GM12892 (cell line): ENCODE results near the gene ADIRF.
"Not testable (repeated sequence)": the region's sequence is repeated elsewhere in the genome, so short reads cannot be mapped to it uniquely, and the experiment has no call there.

Source experiments
- DNase-seq: peaks from one replicate; pipeline ENCODE4 v3.0.0; 2011; ENCODE audit not compliant: insufficient read length
- FAIRE-seq: peaks from 2 replicates; lab custom pipeline; 2011; peaks lifted over from hg19 to GRCh38; lab: Jason Lieb, UNC
- POLR2A ChIP-seq: IDR thresholded peaks from 2 replicates; pipeline ENCODE4 v1.6.1; 2011; ENCODE audit warnings: low read depth, low read length, control low read depth
- POLR2AphosphoS5 ChIP-seq: IDR thresholded peaks from 2 replicates; pipeline ENCODE4 v1.6.1; 2011; ENCODE audit warnings: low read depth, low read length, control low read depth
- TAF1 ChIP-seq: IDR thresholded peaks from 2 replicates; pipeline ENCODE4 v1.6.1; 2011; ENCODE audit warnings: low read depth, mild to moderate bottlenecking, control low read depth, low read length, borderline replicate concordance

Gene ADIRF

DNA sequence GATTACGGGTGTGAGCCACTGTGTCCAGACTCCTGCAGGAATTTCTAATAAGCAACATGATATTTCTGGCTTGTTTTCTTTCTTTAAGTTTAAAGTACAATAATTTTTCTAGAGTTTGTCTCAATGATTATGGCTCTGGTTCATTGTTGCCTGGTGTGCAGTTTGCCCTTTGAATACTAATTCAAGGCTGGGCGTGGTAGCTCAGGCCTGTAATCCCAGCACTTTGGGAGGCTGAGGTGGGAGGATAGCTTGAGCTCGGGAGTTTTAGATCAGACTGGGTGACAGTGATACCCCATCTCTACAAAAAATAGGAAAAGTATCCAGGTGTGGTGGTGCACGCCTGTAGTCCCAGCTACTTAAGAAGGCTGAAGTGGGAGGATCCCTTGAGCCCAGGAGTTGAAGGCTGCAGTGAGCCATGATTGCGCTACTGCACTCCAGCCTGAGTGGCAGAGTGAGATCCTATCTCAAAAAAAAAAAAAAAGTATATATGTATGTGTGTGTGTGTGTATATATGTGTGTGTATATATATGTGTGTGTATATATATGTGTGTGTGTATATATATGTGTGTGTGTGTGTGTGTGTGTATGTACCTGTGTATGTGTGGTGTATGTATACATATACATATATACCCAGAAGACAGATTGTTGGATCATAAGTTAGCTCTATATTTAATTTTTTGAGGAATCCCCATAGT, 8.2 kb downstream of the ADIRF start:
- FAIRE-seq (no peak), DNase-seq (no peak)
- TF ChIP-seq TAF1 (no peak), POLR2A (no peak), POLR2AphosphoS5 (no peak)

DNA sequence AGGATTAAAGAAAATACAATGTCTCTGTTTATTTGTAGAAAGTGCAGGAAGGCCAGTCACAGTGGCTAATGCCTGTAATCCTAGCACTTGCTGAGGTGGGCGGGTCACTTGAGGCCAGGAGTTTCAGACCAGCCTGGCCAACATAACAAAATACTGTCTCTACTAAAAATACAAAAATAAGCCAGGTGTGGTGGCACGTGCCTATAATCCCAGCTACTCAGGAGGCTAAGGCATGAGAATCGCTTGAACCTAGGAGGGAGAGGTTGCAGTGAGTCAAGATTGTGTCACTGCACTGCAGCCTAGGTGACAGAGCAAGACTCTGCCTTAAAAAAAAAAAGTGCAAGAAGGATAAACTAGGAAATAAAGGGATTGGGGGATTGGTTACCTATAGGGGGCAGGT, 10.2 kb downstream of the ADIRF start:
- FAIRE-seq, DNase-seq: not testable (repeated sequence)

DNA sequence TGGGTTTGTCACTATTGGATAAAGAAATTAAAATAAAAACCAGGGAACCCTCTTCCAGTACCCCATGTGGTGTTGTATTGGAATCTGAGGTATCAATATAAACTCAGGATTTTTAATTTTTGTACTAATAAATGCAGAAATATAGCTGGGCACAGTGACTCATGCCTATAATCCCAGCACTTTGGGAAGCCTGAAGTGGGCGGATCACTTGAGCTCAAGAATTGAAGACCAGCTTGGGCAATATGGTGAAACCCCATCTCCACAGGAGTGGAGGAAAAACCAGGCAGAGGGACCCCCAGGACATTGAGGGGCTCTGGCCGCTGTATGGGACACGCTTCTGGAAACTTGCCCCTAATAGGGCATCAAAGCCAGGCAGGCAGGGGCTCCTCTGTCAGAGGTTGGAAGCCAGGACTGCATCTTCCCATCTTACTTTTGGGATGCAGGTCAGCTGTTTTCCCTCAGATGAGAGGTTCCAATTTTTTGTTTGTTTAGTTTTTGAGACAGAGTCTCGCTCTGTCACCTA, 11.1 kb downstream of the ADIRF start:
- TF ChIP-seq TAF1 = no peak
- TF ChIP-seq POLR2A = no peak
- no peak for TF ChIP-seq POLR2AphosphoS5
- DNase-seq (no peak), FAIRE-seq (no peak)

DNA sequence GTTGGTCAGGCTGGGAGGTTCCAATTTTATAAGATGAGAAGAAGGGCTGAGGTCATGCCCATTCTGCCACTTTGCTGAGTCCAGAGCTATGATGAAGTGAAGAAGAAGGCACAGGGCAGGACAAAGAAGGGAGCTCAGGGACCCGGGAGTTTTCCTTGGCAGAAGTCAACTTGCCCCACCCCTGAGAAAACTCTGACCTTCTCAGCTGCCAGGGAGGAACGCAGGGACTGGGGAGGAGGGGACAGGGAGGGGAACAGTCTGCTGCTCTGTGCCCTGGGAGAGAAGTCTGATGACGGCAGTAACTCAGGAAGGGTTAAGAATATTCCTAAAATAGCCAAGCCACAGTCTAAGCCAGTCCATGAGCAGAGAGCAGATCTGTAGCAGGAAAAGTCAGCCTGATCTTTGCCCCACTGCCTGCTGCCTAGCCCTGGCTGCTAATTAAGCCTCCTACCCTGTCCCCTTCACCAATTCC, 11.7 kb downstream of the ADIRF start:
- FAIRE-seq = no peak
- TF ChIP-seq TAF1 = no peak
- no peak for DNase-seq

DNA sequence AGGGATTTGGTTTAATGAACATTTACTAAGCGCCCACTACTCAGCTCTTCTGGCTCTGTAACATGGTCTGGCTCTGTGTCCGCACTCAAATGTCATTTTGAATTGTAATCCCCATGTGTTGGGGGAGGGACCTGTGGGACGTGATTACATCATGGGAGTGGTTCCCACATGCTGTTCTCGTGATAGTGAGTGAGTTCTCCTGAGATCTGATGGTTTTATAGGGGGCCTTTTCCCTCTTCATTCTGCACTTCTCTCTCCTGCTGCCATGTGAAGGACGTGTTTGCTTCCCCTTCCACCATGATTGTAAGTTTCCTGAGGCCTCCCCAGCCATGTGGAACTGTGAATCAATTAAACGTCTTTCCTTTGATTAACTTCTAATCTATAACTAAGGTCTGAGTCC, 12.7 kb downstream of the ADIRF start:
- not testable (repeated sequence) for DNase-seq, FAIRE-seq

DNA sequence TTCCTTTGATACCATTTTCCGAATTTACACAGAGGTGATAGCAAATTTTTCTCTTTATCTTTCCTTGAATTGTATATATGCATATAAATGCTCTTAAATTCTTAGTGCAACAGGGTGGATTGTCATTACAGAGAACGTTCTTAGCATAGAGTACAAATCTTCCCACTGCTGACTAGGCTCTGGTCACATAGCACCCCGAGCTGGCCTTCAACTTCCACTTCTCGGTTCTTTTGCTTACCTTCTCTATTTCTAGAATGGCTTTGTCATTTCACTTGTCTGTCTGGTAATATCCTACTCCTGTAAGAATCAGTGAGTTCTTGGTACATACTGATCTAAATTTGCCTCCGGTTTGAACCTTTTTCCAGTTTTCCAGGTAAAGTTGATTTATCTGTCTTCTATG, 13.4 kb downstream of the ADIRF start:
- DNase-seq (no peak), FAIRE-seq (no peak)
- no peak for TF ChIP-seq TAF1
- no peak for TF ChIP-seq POLR2A
- TF ChIP-seq POLR2AphosphoS5 = no peak

DNA sequence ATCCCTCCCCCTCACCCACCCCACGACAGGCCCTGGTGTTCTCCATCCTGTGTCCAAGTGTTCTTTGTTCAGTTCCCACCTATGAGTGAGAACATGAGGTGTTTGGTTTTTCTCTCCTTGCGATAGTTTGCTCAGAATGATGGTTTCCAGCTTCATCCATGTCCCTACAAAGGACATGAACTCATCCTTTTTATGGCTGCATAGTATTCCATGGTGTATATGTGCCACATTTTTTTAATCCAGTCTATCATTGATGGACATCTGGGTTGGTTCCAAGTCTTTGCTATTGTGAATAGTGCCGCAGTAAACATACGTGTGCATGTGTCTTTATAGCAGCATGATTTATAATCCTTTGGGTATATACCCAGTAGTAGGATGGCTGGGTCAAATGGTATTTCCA, 16.2 kb downstream of the ADIRF start:
- not testable (repeated sequence) for FAIRE-seq, DNase-seq

DNA sequence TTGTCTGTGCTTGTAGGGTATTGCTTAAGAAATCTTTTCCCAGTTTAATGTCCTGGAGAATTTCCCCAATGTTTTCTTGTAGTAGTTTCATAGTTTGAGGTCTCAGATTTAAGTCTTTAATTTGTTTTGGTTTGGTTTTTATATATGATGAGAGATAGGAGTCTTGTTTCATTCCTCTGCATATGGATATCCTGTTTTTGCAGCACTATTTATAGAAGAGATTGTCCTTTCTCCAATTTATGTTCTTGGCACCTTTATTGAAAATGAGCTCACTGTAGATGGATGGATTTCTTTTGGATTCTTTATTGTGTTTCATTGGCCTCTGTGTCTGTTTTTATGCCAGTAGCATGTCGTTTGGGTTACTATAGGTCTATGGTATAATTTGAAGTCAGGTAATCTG, 20.2 kb downstream of the ADIRF start:
- no peak for FAIRE-seq
- no peak for DNase-seq
- TF ChIP-seq POLR2AphosphoS5 (no peak), POLR2A (no peak), TAF1 (no peak)

DNA sequence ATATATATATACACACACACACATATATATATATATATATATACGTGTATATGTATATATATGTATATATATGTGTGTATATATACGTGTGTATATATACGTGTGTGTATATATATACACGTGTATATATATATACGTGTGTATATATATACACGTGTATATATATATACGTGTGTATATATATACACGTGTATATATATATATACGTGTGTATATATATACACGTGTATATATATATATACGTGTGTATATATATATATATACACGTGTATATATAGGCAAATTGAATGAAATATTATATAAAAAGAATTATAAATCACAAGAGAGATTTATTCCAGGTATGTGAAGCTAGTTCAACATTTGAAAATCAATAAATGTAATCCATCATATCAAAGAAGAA, 23.1 kb downstream of the ADIRF start:
- not testable (repeated sequence) for FAIRE-seq, DNase-seq

DNA sequence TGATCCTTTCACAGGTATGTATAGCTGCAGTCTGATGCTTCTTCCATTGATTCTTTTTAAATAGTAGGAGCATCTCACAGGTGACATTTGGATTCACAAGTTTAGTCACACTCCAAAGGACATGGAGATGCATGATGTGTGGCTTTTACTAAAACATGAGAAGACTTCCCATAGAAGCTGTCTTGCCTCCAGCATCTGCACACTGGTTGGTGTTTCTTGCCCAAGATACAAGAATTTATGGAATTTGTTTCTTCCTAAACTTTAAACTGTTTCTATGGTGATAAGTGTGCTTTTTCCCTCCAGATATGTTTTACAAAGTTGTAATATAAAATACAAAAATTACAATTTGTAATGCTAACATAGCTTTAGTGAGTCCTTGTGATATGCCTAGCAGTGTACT, 24.2 kb downstream of the ADIRF start:
- FAIRE-seq (no peak), DNase-seq (no peak)
- no peak for TF ChIP-seq POLR2AphosphoS5
- no peak for TF ChIP-seq TAF1
- no peak for TF ChIP-seq POLR2A

DNA sequence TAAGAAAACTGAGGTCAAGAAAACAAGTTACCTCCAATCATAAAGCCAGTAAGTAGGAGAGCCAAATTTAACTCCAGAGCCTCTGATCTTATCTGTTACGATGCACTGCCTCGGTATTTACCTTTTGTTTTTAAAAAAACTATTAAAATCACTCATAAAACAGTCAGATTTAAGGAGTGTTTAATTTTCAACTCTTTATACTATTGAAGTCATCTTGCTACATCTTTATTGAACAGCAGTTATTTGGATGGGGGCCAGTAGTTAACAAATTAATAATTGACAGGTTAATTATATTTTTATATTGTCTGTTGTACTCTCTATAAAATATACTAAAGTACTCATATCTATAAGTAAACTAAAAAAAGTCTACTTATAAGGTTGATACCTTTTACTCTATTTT, 24.6 kb downstream of the ADIRF start:
- TF ChIP-seq POLR2AphosphoS5 (no peak), POLR2A (no peak), TAF1 (no peak)
- no peak for FAIRE-seq
- DNase-seq = no peak

DNA sequence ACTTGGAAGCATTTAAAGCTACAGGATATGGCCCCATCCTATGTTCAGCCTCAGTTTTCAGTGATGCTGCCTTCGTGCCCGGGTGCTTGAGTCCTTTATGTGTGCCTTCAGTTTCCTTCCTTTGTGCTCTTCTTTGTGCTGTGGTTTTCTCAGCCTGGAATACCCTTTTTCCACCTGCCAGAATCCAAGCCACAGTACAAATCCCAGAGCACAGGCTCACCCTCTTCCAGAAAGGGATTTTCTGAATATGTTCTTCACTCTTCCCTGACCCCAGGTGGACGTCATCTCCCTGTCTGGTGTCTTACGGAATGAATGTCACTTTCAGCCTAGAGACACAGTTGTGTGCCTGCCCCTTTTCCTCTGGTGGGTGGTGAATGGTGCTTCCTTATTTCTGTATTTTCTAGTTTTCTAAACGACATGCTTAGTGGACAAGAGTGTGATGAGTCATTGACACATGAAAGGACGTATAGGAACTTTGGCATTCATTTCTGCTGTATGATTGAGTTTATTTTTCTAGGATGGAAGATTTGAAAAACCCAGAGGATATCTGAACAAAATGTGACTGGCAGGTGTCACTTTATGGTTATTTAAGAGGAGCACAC, 31.6 kb downstream of the ADIRF start:
- not testable (repeated sequence) for DNase-seq, FAIRE-seq

DNA sequence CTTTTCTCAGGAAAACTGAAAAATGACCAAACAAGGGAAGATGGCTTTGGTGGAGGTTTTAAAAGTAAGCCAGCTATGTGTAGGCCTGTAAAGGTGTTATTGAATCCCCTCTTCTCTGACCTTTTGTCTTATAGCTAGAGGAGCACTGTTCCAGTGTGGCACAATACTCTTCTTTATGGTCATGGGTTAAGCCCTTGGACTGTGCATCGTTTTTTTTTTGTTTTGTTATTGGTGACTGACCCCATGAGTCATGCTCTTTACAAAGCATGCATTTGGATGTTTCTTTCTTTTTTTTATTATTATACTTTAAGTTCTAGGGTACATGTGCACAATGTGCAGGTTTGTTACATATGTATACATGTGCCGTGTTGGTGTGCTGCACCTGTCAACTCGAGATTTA, 32.2 kb downstream of the ADIRF start:
- TF ChIP-seq POLR2A (no peak), POLR2AphosphoS5 (no peak), TAF1 (no peak)
- DNase-seq (no peak), FAIRE-seq (no peak)

DNA sequence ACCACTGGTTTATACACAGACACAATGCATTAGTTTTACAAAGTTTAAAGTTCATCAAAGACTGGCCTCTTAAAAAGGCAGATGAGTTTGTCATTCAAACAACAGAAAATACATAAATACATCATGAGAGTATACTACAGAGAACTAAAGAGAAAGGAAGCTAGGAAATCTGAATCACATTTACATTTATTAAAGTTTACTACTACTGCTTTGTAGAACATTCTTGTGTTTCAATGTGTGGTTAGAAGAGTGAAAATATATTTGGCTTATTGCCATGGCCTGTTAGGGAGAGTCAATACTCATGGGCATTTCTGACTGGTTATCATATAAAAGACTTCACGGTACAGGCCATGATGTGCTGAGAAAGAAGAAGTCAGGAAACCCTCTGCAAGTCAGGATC, 38.8 kb downstream of the ADIRF start:
- not testable (repeated sequence) for FAIRE-seq, DNase-seq

DNA sequence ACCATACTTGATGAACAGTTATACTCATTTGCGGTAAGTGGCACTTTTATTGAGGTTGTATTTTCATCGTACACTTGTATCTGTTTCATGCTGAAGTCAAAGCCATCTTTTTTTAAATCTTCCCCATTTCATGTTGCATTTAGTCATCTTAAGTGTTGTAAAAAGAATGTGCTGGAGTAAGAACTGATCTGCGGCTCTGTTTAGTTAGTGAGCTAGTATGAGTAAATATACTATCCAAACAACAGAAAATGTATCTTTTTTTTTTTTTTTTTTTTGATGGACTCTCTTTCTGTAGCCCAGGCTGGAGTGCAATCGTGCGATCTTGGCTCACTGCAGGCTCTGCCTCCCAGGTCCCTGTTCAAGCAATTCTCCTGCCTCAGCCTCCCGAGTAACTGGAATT, 39.4 kb downstream of the ADIRF start:
- FAIRE-seq = not testable (repeated sequence)

DNA sequence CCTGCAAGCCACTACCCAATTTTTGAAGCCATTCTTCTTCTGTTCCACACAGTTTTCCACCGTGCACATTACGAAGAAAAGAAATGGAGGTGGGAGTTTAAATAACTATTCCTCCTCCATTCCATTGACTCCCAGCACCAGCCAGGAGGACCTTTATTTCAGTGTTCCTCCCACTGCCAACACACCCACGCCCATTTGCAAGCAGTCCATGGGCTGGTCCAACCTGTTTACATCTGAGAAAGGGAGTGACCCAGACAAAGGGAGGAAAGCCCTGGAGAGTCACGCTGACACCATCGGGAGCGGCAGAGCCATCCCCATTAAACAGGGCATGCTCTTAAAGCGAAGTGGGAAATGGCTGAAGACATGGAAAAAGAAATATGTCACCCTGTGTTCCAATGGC, 40.0 kb downstream of the ADIRF start:
- FAIRE-seq = not testable (repeated sequence)

More for the DNA sequence above, 39.4 kb downstream of the ADIRF start:
- not testable (repeated sequence) for DNase-seq

DNA sequence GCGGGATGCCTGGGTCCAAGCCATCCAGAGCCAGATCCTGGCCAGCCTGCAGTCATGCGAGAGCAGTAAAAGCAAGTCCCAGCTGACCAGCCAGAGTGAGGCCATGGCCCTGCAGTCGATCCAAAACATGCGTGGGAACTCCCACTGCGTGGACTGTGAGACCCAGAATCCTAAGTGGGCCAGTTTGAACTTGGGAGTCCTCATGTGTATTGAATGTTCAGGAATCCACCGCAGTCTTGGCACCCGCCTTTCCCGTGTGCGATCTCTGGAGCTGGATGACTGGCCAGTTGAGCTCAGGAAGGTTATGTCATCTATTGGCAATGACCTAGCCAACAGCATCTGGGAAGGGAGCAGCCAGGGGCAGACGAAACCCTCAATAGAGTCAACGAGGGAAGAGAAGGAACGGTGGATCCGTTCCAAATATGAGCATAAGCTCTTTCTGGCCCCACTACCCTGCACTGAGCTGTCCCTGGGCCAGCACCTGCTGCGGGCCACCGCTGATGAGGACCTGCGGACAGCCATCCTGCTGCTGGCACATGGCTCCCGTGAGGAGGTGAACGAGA, 40.9 kb downstream of the ADIRF start:
- FAIRE-seq, DNase-seq: not testable (repeated sequence)

More for the DNA sequence above, 40.0 kb downstream of the ADIRF start:
- not testable (repeated sequence) for DNase-seq

DNA sequence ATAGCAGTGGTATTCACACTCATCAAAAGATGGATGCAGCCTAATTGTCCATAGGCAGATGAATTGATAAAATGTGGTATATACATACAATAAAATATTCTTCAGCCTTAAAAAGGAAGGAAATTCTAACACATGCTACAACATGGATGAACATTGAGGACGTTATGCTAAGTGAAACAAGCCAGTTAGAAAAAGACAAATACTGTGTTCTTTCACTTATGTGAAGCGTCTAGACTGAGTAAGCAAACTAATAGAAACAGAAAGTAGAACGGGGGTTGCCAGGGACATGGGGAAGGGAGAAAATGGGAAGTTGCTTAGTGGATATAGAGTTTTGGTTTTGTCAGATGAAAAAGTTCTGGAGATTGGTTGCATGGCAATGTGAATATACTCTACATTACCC, 45.2 kb downstream of the ADIRF start:
- DNase-seq, FAIRE-seq: not testable (repeated sequence)
